H1 (cell line): ENCODE data around the gene CACNA1C. TPM values are rescaled to one million over a fixed set of nuclear protein-coding genes. Genes with fewer than 3 reads are reported as not detected.

Source experiments
- CTCF ChIA-PET: fragments of 300-600 bp; sonication (Branson Sonifier 250); formaldehyde crosslinking; loops from one replicate; lab custom pipeline; 2021; ENCODE audit not compliant: partially characterized antibody; lab: Charles Lee
- POLR2A ChIA-PET: fragments of 300-600 bp; sonication (Branson Sonifier 250); formaldehyde crosslinking; loops from one replicate; lab custom pipeline; 2021; ENCODE audit warnings: inconsistent platforms; ENCODE audit not compliant: partially characterized antibody; lab: Charles Lee
- DNase-seq, 2 experiments: peaks; one replicate each; pipeline versions ENCODE4 v3.0.0 to v3.0.0-alpha.2; 2010 to 2022; ENCODE audit warnings: low spot score in 2 of 2, low read depth in 1 of 2, mixed read lengths in 1 of 2
- FAIRE-seq: peaks from 2 replicates; lab custom pipeline; 2011; peaks lifted over from hg19 to GRCh38; lab: Jason Lieb, UNC
- H2AFZ ChIP-seq: 2 replicates; pipeline ENCODE4 v1.8.1; 2012; ENCODE audit warnings: low read length, inconsistent platforms
- H2AK5ac ChIP-seq: 2 replicates; pipeline ENCODE4 v1.6.1; 2013; ENCODE audit warnings: low read depth, low read length
- H2BK120ac ChIP-seq: replicated peaks from 2 replicates; pipeline ENCODE3; 2013; ENCODE audit warnings: low read depth, low read length, inconsistent platforms
- H2BK12ac ChIP-seq: 2 replicates; pipeline ENCODE4 v1.6.1; 2013; ENCODE audit warnings: low read depth, low read length
- H2BK15ac ChIP-seq: 2 replicates; pipeline ENCODE4 v1.6.1; 2013; ENCODE audit warnings: low read length
- H2BK20ac ChIP-seq: 2 replicates; pipeline ENCODE4 v1.6.1; 2013; ENCODE audit warnings: low read length
- H2BK5ac ChIP-seq: 2 replicates; pipeline ENCODE4 v1.6.1; 2013; ENCODE audit warnings: low read depth, low read length
- H3K14ac ChIP-seq: 2 replicates; pipeline ENCODE4 v1.6.1; 2013; ENCODE audit warnings: inconsistent platforms; ENCODE audit not compliant: insufficient read length
- H3K18ac ChIP-seq: 2 replicates; pipeline ENCODE4 v1.6.1; 2013; ENCODE audit warnings: low read length; ENCODE audit errors: extremely low read depth
- H3K23ac ChIP-seq: 2 replicates; pipeline ENCODE4 v1.6.1; 2013; ENCODE audit warnings: inconsistent platforms; ENCODE audit not compliant: insufficient read length
- H3K23me2 ChIP-seq: 2 replicates; pipeline ENCODE4 v1.6.1; 2013; ENCODE audit warnings: low read depth, low read length
- H3K27ac ChIP-seq: 2 replicates; pipeline ENCODE4 v1.6.1; 2011; ENCODE audit warnings: low read depth, low read length, inconsistent platforms
- H3K27me3 ChIP-seq, 4 experiments: replicated peaks in 1 of 4; 1 replicate in 1 of 4; 2 replicates in 3 of 4; pipeline versions ENCODE4 v1.6.1 to v1.8.1; 2011 to 2013; ENCODE audit warnings: low read length in 3 of 4, mild to moderate bottlenecking in 3 of 4, inconsistent platforms in 2 of 4, mixed read lengths in 2 of 4, moderate library complexity in 1 of 4; ENCODE audit not compliant: control insufficient read depth in 3 of 4, insufficient read depth in 3 of 4; ENCODE audit errors: extremely low read depth in 1 of 4
- H3K36me3 ChIP-seq, 4 experiments: 2 replicates each; pipeline versions ENCODE4 v1.6.1 to v1.8.1; 2011 to 2013; ENCODE audit warnings: mild to moderate bottlenecking in 4 of 4, low read length in 3 of 4, moderate library complexity in 2 of 4, control low read depth in 1 of 4, inconsistent platforms in 1 of 4; ENCODE audit not compliant: insufficient read depth in 4 of 4, control insufficient read depth in 2 of 4
- H3K4ac ChIP-seq: replicated peaks from 2 replicates; pipeline ENCODE3; 2013; ENCODE audit warnings: low read length, low read depth, mixed read lengths, inconsistent platforms; ENCODE audit not compliant: insufficient read length
- H3K4me1 ChIP-seq, 4 experiments: replicated peaks in 1 of 4; 1 replicate in 1 of 4; 2 replicates in 3 of 4; pipeline versions ENCODE4 v1.6.1 to v1.8.1; 2011 to 2013; ENCODE audit warnings: low read length in 3 of 4, inconsistent platforms in 2 of 4, mixed read lengths in 1 of 4; ENCODE audit not compliant: insufficient read depth in 4 of 4, control insufficient read depth in 3 of 4
- H3K4me2 ChIP-seq, 2 experiments: 2 replicates each; pipeline versions ENCODE4 v1.6.1 to v1.8.1; 2011 to 2013; ENCODE audit warnings: low read depth in 2 of 2, low read length in 2 of 2, control low read depth in 1 of 2, inconsistent platforms in 1 of 2, mild to moderate bottlenecking in 1 of 2; ENCODE audit not compliant: insufficient read depth in 1 of 2
- H3K4me3 ChIP-seq, 4 experiments: fragments of 200-600, 300-600 bp in 1 of 4; sonication (generic), shearing (Covaris generic), sonication (Bioruptor Twin) in 1 of 4; 2 replicates each; pipeline versions ENCODE4 v1.5.1 to v1.8.1; 2011 to 2016; ENCODE audit warnings: low read length in 4 of 4, low read depth in 3 of 4, control low read depth in 2 of 4, inconsistent platforms in 2 of 4, mild to moderate bottlenecking in 2 of 4, mixed read lengths in 1 of 4, moderate library complexity in 1 of 4; ENCODE audit not compliant: insufficient read depth in 2 of 4; ENCODE audit errors: extremely low read depth in 1 of 4
- H3K56ac ChIP-seq: replicated peaks from 2 replicates; pipeline ENCODE3; 2013; ENCODE audit warnings: low read depth, mild to moderate bottlenecking, mixed read lengths, low read length, inconsistent platforms; ENCODE audit not compliant: insufficient read length
- H3K79me1 ChIP-seq: 2 replicates; pipeline ENCODE4 v1.6.1; 2013; ENCODE audit warnings: low read depth, low read length, control low read depth
- H3K79me2 ChIP-seq, 2 experiments: 2 replicates each; pipeline versions ENCODE4 v1.6.1 to v1.8.1; 2012 to 2013; ENCODE audit warnings: low read length in 2 of 2, mild to moderate bottlenecking in 2 of 2, inconsistent platforms in 1 of 2; ENCODE audit not compliant: insufficient read depth in 2 of 2, control insufficient read depth in 1 of 2
- H3K9ac ChIP-seq, 4 experiments: replicated peaks in 1 of 4; 1 replicate in 1 of 4; 2 replicates in 3 of 4; pipeline versions ENCODE4 v1.6.1 to v1.8.1; 2011 to 2013; ENCODE audit warnings: low read depth in 3 of 4, low read length in 3 of 4, control low read depth in 2 of 4, mild to moderate bottlenecking in 2 of 4, moderate library complexity in 2 of 4, inconsistent platforms in 1 of 4; ENCODE audit errors: extremely low read depth in 1 of 4
- H3K9me3 ChIP-seq, 2 experiments: 2 replicates each; pipeline versions ENCODE4 v1.6.1 to v1.8.1; 2012 to 2013; ENCODE audit warnings: mild to moderate bottlenecking in 2 of 2, moderate library complexity in 2 of 2, control low read depth in 1 of 2, inconsistent platforms in 1 of 2, low read depth in 1 of 2, low read length in 1 of 2, mixed read lengths in 1 of 2; ENCODE audit not compliant: insufficient read depth in 2 of 2
- H4K20me1 ChIP-seq, 2 experiments: replicated peaks in 1 of 2; 2 replicates each; pipeline versions ENCODE3 to v1.8.1; 2011 to 2013; ENCODE audit warnings: inconsistent platforms in 2 of 2, low read length in 2 of 2, mild to moderate bottlenecking in 1 of 2; ENCODE audit not compliant: insufficient read depth in 2 of 2, control insufficient read depth in 1 of 2
- H4K5ac ChIP-seq: 2 replicates; pipeline ENCODE4 v1.6.1; 2013; ENCODE audit warnings: low read length, low read depth, mixed read lengths, inconsistent platforms; ENCODE audit not compliant: insufficient read length
- H4K8ac ChIP-seq: 2 replicates; pipeline ENCODE4 v1.8.0; 2013; ENCODE audit warnings: mild to moderate bottlenecking, moderate library complexity, low read length, inconsistent platforms; ENCODE audit not compliant: insufficient read depth; ENCODE audit errors: extremely low read depth
- H4K91ac ChIP-seq: replicated peaks from 2 replicates; pipeline ENCODE3; 2013; ENCODE audit warnings: low read length, mixed read lengths, inconsistent platforms; ENCODE audit not compliant: insufficient read length
- HDAC2 ChIP-seq, 2 experiments: fragments of 300-600 bp in 1 of 2; sonication (generic) in 1 of 2; IDR thresholded peaks; 2 replicates each; pipeline ENCODE4 v1.6.1; 2011 to 2012; ENCODE audit warnings: low read depth in 2 of 2, low read length in 2 of 2, mild to moderate bottlenecking in 2 of 2, moderate library complexity in 2 of 2, borderline replicate concordance in 1 of 2, inconsistent platforms in 1 of 2
- KDM5A ChIP-seq: fragments of 200-600 bp; IDR thresholded peaks from 2 replicates; pipeline ENCODE4 v1.7.1; 2012; ENCODE audit warnings: mild to moderate bottlenecking, low read length, inconsistent platforms, mixed read lengths
- RNF2 ChIP-seq: fragments of 200-900, 300-1000 bp; sonication (generic); IDR thresholded peaks from 2 replicates; pipeline ENCODE4 v1.7.1; 2016; ENCODE audit warnings: borderline replicate concordance, low read depth, mild to moderate bottlenecking, antibody characterized with exemption, low read length; ENCODE audit not compliant: poor library complexity, severe bottlenecking; ENCODE audit errors: missing control alignments
- WGBS, 2 experiments: shearing (Covaris generic) in 1 of 2; methylation state at CpG; one replicate each; pipeline versions ENCODE4 v1.1.6 to v1.1.7; 2013 to 2015; ENCODE audit warnings: low lambda C conversion rate in 2 of 2, mixed read lengths in 2 of 2, inconsistent platforms in 1 of 2, low coverage in 1 of 2, missing lambda C conversion rate in 1 of 2; ENCODE audit not compliant: insufficient replicate concordance in 2 of 2, insufficient coverage in 1 of 2, insufficient read length in 1 of 2; ENCODE audit errors: extremely low coverage in 1 of 2, missing lambda C conversion rate in 1 of 2; 5-methylcytosine and 5-hydroxymethylcytosine counted together
- polyA plus RNA-seq, 7 experiments: library from polyadenylated mRNA; depleted of rRNA in 3 of 7; stranded (reverse) in 5 of 7; unstranded in 2 of 7; fragments of >200 nt in 5 of 7; fragments of 200-250 nt in 2 of 7; gene quantifications; 1 replicate in 5 of 7; 2 replicates in 1 of 7; 4 replicates in 1 of 7; pipeline versions ENCODE4 v1.2.1 to v1.2.3, GENCODE V29; 2011 to 2013; ENCODE audit warnings: missing spikeins in 2 of 7, mixed read lengths in 2 of 7
- total RNA-seq: library from RNA; stranded (reverse); fragmentation: NEBNext Ultra II Directional; extraction: Animal tissue kit (Norgen Biotek cat#: 25700); gene quantifications from 2 replicates; pipeline ENCODE4 v1.2.1, GENCODE V29; 2021

CACNA1C gene
- total and polyA plus RNA-seq, 2 of the 8 experiments (the other 6 are each of a cell fraction or from before 2014, with no cell fraction given): 1.3 TPM

GRCh38 chr12:2319136-2319535, 266.3 kb downstream of the CACNA1C start:
- no peak overlapping the region for H2BK20ac ChIP-seq
- no peak overlapping the region for H2BK15ac ChIP-seq
- no peak for DNase-seq
- H3K23me2 ChIP-seq: no peaks in the 10 kb centered on the region
- no peak overlapping the region for H3K56ac ChIP-seq
- peak overlapping the region; percentile 12; the same call in 1 of the 2 replicates for H4K8ac ChIP-seq
- H3K36me3 ChIP-seq: no peaks in the 10 kb centered on the region
- H2BK5ac ChIP-seq: no peak overlapping the region
- FAIRE-seq: no peak
- no peak overlapping the region for H3K9ac ChIP-seq
- no peak overlapping the region for H3K23ac ChIP-seq
- H3K27ac ChIP-seq: no peak overlapping the region
- H4K20me1 ChIP-seq: no peaks in the 10 kb centered on the region
- H4K5ac ChIP-seq: no peak overlapping the region
- POLR2A ChIA-PET: interaction anchor here (0.6 kb wide), 1 partner anchor 123 kb away, joined by 3 read pairs; no protein-coding TSS in a partner anchor
- H3K18ac ChIP-seq: no peak overlapping the region
- no peak overlapping the region for H3K4me2 ChIP-seq
- no peak overlapping the region for H3K4ac ChIP-seq
- CTCF ChIA-PET: interaction anchor here (0.9 to 6.9 kb wide), 9 partner anchors 14 to 263 kb away, joined by 3 to 30 read pairs (median 5); no protein-coding TSS in a partner anchor
- WGBS, 2 experiments: 86% methylated on average over 14 of the region's 14 CpGs; no CpG with 5 or more reads in 1 of the 2 experiments
- no peak overlapping the region for H2BK120ac ChIP-seq
- no peak overlapping the region for H2AFZ ChIP-seq
- peak overlapping the region; percentile 71 for H4K91ac ChIP-seq
- H3K79me1 ChIP-seq: no peaks in the 10 kb centered on the region; the same call in 1 of the 2 replicates
- H3K9me3 ChIP-seq: no peaks in the 10 kb centered on the region
- no peak overlapping the region for H3K14ac ChIP-seq
- H3K4me1 ChIP-seq: peaks cover 0 to 2% (median 0%) of the 10 kb centered on the region in 4 experiments; a peak in 1 of 7 replicates
- H3K4me3 ChIP-seq: no peak overlapping the region
- no peaks in the 10 kb centered on the region for H3K27me3 ChIP-seq
- H3K79me2 ChIP-seq: no peaks in the 10 kb centered on the region
- H2BK12ac ChIP-seq: 0 out of 2 replicates have a peak overlapping the region, but pooled peaks have one; percentile 1
- no peak overlapping the region for H2AK5ac ChIP-seq
- no peak for TF ChIP-seq RNF2
- no peak for TF ChIP-seq KDM5A
- no peak for TF ChIP-seq HDAC2 (IDR thresholded peaks at IDR 0.05; ENCODE audit: borderline replicate concordance in 1 of 2, low read depth in 2 of 2, low read length in 2 of 2)
